C4-2B (cell line): ENCODE measurements around the gene GAS7.

ENCODE experiments used
- H3K27ac ChIP-seq: fragments of 450-650 bp; 2 replicates; pipeline ENCODE4 v1.5.1; 2017
- ZFX ChIP-seq: fragments of 450-650 bp; IDR thresholded peaks from 2 replicates; pipeline ENCODE4 v1.6.1; 2017
- TF ChIP-seq, protein P1 (sequence below): fragments of 450-650 bp; conservative IDR thresholded peaks from 2 replicates; pipeline ENCODE4 v1.5.1; 2017; ENCODE audit warnings: mild to moderate bottlenecking

Gene GAS7

DNA sequence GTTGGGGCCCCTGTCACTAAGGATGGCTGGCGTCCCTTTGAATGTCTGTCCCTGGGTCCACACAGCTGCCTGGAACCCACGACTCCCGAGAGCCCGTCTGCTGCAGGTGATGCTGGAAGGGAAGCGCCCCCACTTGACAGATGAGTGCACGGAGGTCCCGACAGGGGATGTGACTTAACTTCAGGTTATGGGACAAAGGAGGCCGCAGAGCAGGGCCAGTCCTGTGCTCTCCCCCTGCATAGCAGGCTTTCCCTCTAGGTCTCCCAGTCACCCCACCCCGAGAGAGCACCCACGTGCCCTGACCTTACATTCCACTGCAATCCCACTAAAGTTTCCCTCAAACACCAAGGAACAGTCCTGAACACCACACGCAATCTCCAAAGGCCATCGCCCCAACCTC is 287.3 kb downstream of the GAS7 start:
- TF ChIP-seq, protein P1, sequence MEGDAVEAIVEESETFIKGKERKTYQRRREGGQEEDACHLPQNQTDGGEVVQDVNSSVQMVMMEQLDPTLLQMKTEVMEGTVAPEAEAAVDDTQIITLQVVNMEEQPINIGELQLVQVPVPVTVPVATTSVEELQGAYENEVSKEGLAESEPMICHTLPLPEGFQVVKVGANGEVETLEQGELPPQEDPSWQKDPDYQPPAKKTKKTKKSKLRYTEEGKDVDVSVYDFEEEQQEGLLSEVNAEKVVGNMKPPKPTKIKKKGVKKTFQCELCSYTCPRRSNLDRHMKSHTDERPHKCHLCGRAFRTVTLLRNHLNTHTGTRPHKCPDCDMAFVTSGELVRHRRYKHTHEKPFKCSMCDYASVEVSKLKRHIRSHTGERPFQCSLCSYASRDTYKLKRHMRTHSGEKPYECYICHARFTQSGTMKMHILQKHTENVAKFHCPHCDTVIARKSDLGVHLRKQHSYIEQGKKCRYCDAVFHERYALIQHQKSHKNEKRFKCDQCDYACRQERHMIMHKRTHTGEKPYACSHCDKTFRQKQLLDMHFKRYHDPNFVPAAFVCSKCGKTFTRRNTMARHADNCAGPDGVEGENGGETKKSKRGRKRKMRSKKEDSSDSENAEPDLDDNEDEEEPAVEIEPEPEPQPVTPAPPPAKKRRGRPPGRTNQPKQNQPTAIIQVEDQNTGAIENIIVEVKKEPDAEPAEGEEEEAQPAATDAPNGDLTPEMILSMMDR, result no peak
- no peak for TF ChIP-seq ZFX
- H3K27ac ChIP-seq, result no peak overlapping the region

DNA sequence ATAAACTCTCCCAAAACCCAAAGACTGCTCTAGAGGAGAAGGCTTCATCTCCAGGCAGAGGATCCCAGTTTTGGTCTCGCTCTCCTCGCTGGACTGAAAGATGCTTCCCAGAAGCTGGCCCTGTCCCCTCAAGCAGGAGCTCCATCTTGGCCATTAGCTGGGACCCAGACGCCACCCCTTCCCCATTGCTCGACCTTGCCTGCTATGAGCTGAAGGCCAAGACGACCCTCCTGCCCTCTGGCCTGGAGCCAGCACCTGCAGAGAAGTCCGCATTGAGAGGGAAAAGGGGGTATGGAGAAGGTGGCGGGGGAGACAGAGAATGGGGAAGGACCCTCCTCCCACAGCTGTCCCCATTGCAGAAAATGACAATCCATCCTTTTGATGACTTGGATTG is 289.8 kb downstream of the GAS7 start:
- H3K27ac ChIP-seq, result no peak overlapping the region
- no peak for TF ChIP-seq ZFX
- TF ChIP-seq, protein P1, result no peak

DNA sequence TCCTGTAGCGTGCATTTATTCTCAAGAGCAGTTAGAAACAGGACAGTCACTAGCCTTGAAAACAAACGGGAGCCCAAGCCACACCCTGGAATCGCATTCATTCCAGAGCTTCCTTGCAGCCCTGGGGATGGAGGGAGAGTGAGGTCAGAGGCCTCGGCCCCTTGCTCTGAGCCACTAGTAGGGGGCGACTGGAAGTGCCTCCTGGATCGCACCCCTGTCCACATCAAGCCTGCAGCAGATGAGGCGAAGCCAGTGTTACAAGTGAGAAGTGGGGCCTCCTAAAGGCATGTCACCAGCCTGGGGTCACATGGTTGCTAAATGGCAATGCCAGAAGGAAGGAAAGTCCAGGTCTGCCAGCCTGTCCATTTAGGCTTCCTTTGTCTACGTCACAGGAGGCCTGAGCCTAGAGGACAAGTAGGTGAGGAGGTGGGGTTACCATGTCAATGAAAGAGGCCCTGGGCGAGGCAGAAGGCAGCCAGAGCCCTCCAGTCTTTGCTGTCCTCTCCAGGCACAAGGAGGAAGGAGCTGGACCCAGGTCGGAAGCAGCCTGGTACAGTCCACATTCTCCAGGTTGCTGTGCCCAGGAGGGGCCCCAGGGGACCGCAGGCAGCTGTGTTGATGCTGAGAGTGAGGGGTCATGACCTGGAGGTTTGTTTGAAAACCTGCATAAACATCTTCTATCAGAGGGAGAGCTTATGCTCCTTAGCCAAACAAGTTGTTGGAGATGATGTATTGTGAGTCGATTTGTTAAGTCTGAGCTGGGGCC is 290.3 kb downstream of the GAS7 start:
- H3K27ac ChIP-seq, result no peak overlapping the region
- no peak for TF ChIP-seq ZFX
- TF ChIP-seq, protein P1, result no peak

DNA sequence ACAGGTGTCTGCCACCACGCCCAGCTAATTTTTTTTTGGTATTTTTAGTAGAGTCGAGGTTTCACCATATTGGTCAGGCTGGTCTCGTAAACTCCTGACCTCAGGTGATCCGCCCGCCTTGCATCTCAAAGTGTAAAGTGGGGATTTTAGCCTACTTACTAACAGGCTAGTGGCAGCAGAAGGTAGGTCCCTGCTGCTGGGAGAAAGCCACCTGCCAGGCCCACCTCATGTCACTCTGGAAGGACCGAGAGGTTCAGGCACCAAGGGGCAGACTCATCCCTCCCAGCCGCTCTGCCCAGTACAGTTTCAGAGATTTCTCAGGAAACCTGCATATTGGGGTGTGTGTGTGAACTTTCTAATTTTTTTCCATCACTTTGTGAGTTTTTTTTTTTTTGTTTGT is 291.3 kb downstream of the GAS7 start:
- H3K27ac ChIP-seq, result no peak overlapping the region
- no peak for TF ChIP-seq ZFX
- TF ChIP-seq, protein P1, result no peak

DNA sequence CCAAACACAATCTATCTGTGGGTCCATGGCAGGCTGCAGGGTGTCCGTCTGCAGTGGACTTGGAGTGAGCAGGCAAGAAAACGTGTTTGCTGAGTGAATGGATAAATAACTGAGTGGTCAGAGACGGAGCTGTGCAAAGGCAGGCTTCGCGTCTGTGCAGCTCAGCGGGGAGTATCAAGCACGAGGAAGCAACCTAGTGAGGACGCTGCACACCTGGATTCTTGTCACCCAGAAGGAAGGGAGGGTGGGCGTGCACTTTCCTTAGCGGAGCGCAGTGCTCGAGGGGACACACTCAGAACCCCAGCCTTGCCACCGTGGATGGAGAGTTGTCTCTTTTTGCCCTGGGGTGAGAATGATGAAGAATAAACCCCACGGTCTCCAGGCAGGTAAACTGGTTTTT is 291.8 kb downstream of the GAS7 start:
- no peak overlapping the region for H3K27ac ChIP-seq
- TF ChIP-seq, protein P1, result no peak
- TF ChIP-seq ZFX, result no peak

DNA sequence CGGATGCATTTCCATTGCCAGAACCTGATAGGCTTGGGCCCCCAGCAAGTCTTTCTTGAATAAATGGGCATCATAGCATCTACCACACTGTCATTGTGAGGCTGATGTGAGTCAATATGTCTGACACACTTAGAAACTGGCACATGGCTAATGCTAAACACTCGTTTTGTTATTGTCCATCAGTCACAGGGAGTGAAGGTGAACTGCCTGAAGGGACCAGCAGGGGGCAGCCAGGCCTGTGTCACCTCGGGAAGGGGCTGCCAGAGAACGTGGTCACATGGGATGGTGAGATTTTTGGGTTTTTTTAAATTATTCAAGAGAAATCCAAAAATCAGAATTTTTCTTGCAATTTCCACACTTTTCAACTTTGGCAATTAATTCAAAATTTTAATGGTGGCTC is 292.5 kb downstream of the GAS7 start:
- TF ChIP-seq, protein P1, result peak; percentile 78
- TF ChIP-seq ZFX, result no peak
- H3K27ac ChIP-seq, result no peak overlapping the region

DNA sequence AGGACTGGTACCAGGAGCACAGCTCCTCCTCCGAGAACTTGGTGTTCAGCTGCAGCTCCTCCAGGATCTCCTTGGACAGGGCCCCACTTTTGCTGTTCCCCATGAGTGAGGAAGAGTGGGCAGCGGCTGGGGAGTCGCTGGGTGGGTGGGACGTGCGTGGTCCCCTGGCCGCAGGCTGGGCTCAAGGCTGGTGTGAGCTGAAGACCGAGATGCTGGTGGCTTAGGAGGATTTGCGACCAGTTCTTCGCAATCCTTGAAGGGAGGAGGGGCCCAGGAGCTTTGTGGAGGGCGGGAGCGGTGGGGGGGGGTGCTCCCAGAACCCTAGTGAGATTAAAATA is 293.4 kb downstream of the GAS7 start, which contains the start of gene RCVRN:
Gene RCVRN (minus strand): TSS at position 194 of the 338 bp plus-strand sequence. CDS start 91 bp downstream, at position 103.
- H3K27ac ChIP-seq, result no peak within 1 kb of the TSS
- TF ChIP-seq, protein P1, result no peak
- TF ChIP-seq ZFX, result no peak
